K562 (cell line): ENCODE measurements around the gene ETV3. TPM values are rescaled to one million over a fixed set of nuclear protein-coding genes. Genes with fewer than 3 reads are reported as not detected.
A peak's percentile ranks its signal among the peaks of the same experiment; 100 is the strongest.

ENCODE experiments used
- ARNT ChIP-seq, 2 experiments: fragments of 450-650 bp; IDR thresholded peaks; 2 replicates each; pipeline ENCODE4 v1.6.1; 2016; ENCODE audit warnings: mild to moderate bottlenecking in 1 of 2
- E4F1 ChIP-seq: fragments of 250-450 bp; sonication (Bioruptor Pico); IDR thresholded peaks from 2 replicates; pipeline ENCODE4 v1.5.0; 2021; ENCODE audit warnings: mild to moderate bottlenecking, borderline replicate concordance
- GATA2 ChIP-seq: sonication (generic); formaldehyde crosslinking; IDR thresholded peaks from 2 replicates; pipeline ENCODE4 v1.4.0; 2020; ENCODE audit warnings: mild to moderate bottlenecking, missing genetic modification reagents
- GTF2A2 ChIP-seq: IDR thresholded peaks from 2 replicates; pipeline ENCODE4 v1.6.1; 2016; ENCODE audit warnings: mild to moderate bottlenecking, missing genetic modification characterization, missing compliant biosample characterization
- HDAC2 ChIP-seq: fragments of 450-650 bp; IDR thresholded peaks from 2 replicates; pipeline ENCODE4 v1.6.1; 2016; ENCODE audit warnings: mild to moderate bottlenecking
- HMG20A ChIP-seq: fragments of 450-650 bp; formaldehyde crosslinking; conservative IDR thresholded peaks from 2 replicates; pipeline ENCODE4 v1.4.0; 2020; ENCODE audit warnings: mild to moderate bottlenecking, mixed read lengths
- ILF3 ChIP-seq: fragments of 450-650 bp; IDR thresholded peaks from 2 replicates; pipeline ENCODE4 v1.6.1; 2018; ENCODE audit warnings: antibody characterized with exemption, mild to moderate bottlenecking, moderate library complexity, borderline replicate concordance
- LEF1 ChIP-seq: fragments of 450-650 bp; IDR thresholded peaks from 2 replicates; pipeline ENCODE4 v1.6.1; 2016; ENCODE audit warnings: mild to moderate bottlenecking
- MIER1 ChIP-seq: fragments of 450-650 bp; IDR thresholded peaks from 2 replicates; pipeline ENCODE4 v1.6.1; 2016; ENCODE audit warnings: antibody characterized with exemption, mild to moderate bottlenecking, low read depth
- MTF1 ChIP-seq: fragments of 250-450 bp; sonication (Bioruptor Pico); IDR thresholded peaks from 2 replicates; pipeline ENCODE4 v1.9.0; 2021; ENCODE audit warnings: moderate library complexity, mild to moderate bottlenecking, inconsistent platforms, borderline replicate concordance
- MYC ChIP-seq, 2 experiments: fragments of 250-450 bp in 1 of 2; sonication (Bioruptor Pico) in 1 of 2; IDR thresholded peaks; 2 replicates each; pipeline versions ENCODE4 v1.5.1 to v1.6.1; 2012 to 2021; ENCODE audit warnings: low read depth in 2 of 2, borderline replicate concordance in 1 of 2, improper control_type of control experiment in 1 of 2, low read length in 1 of 2, mild to moderate bottlenecking in 1 of 2, moderate library complexity in 1 of 2
- PHF8 ChIP-seq: fragments of 200-600 bp; sonication (generic); IDR thresholded peaks from 2 replicates; pipeline ENCODE4 v1.6.1; 2012; ENCODE audit warnings: mixed run types, mild to moderate bottlenecking, inconsistent platforms, low read length, moderate library complexity, borderline replicate concordance
- PURB ChIP-seq: sonication (generic); formaldehyde crosslinking; IDR thresholded peaks from 2 replicates; pipeline ENCODE4 v1.9.0; 2021; ENCODE audit warnings: low read depth, mild to moderate bottlenecking, missing genetic modification reagents
- RB1 ChIP-seq: fragments of 450-650 bp; IDR thresholded peaks from 2 replicates; pipeline ENCODE4 v1.6.1; 2017; ENCODE audit warnings: low read depth, mild to moderate bottlenecking
- RBM14 ChIP-seq: fragments of 200-400 bp; formaldehyde crosslinking; IDR thresholded peaks from 2 replicates; pipeline ENCODE4 v1.6.1; 2018; ENCODE audit warnings: low read depth, mild to moderate bottlenecking, low read length, moderate library complexity, borderline replicate concordance; ENCODE audit not compliant: insufficient read depth
- STAT5B ChIP-seq: fragments of 250-450 bp; sonication (Bioruptor Pico); IDR thresholded peaks from 2 replicates; pipeline ENCODE4 v1.8.0; 2021; ENCODE audit warnings: mild to moderate bottlenecking, inconsistent platforms
- TCF7L2 ChIP-seq: fragments of 150-350 bp; IDR thresholded peaks from 2 replicates; pipeline ENCODE4 v1.6.1; 2016; ENCODE audit warnings: low read depth, mild to moderate bottlenecking, low read length, moderate library complexity
- THRA ChIP-seq: fragments of 450-650 bp; IDR thresholded peaks from 2 replicates; pipeline ENCODE4 v1.6.1; 2017; ENCODE audit warnings: mild to moderate bottlenecking, moderate library complexity
- ZNF174 ChIP-seq: fragments of 250-450 bp; sonication (Bioruptor Pico); IDR thresholded peaks from 2 replicates; pipeline ENCODE4 v1.4.0; 2020; ENCODE audit warnings: mild to moderate bottlenecking
- ZNF589 ChIP-seq: fragments of 200-800 bp; sonication (Bioruptor generic); IDR thresholded peaks from 2 replicates; pipeline ENCODE4 v1.6.1; 2016; ENCODE audit warnings: low read depth, missing genetic modification characterization, missing compliant biosample characterization
- polyA plus RNA-seq, 8 experiments: library from polyadenylated mRNA; depleted of rRNA in 4 of 8; stranded (reverse) in 5 of 8; unstranded in 3 of 8; fragments of >200 nt; fragmentation: Nextera tagmentation in 2 of 8; fragmentation: Illumina TruSeq in 1 of 8; extraction: Ambion mirVana in 2 of 8; extraction: Trizol in 1 of 8; gene quantifications; 2 replicates each; pipeline versions ENCODE4 v1.2.1 to v1.2.3, GENCODE V29; 2011 to 2014; ENCODE audit warnings: inconsistent platforms in 1 of 8, missing spikeins in 1 of 8
- total RNA-seq, 7 experiments: library from RNA; depleted of rRNA in 6 of 7; stranded (reverse); fragments of >200 nt in 6 of 7; fragmentation: Illumina TruSeq in 2 of 7; extraction: Trizol in 2 of 7; gene quantifications; 2 replicates each; pipeline versions ENCODE4 v1.2.1 to v1.2.3, GENCODE V29; 2011 to 2021; ENCODE audit warnings: low replicate concordance in 1 of 7
- TF ChIP-seq, protein P1 (sequence below): fragments of 250-450 bp; sonication (Bioruptor Pico); IDR thresholded peaks from 2 replicates; pipeline ENCODE4 v1.5.0; 2021

ETV3 gene
- total and polyA plus RNA-seq, 9 of the 15 experiments (the other 6 are each of a cell fraction or from before 2014, with no cell fraction given), result 3.1 to 16.0 (median 9.0) TPM

DNA sequence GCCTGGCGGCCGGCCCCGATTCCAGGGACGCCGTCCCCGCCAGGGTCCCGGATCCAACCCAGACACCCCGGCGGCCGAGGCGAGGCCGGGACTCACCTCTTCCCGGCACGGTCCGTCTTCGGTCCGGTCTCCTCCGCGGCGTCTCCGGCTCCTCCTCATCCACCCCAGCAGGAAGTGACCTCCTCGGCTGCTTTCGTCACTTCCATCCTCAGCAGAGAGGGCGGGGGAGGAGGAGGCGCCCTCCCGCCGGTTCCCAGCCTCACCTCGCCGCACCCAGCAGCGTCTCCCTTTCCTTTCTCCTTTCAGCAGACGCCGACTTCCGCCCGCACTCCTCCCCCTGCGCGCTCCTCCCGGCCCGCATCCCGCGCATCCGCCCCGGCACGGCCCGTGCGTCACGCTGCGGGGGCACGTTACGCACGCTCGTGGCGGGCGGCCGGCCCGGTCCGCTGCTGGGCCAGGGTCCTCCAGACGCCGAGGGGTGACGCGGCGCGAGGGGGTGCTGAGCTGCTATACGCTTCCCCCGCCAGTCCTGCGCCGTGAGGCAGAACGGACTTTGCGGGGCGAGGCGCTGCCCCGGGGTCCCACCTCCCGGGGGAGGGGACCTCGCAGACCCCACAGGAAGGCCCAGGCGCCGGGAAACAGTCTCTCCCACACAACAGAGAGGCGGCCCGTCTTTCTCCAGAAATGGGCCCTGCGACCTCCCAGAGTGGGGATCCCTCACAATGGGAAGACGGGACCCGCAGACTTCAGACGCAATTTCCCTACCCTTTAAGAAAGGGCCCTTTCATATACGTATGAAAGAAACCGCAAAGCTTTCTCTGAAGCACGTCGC is at the start of gene ETV3 (continued):
- TF ChIP-seq ILF3 (no peak), RB1 (peak; percentile 92; the same call in 1 of the 2 replicates), HMG20A (CRISPR knock-in tag) (no peak), MTF1 (no peak), GTF2A2 (tag) (no peak), E4F1 (no peak), PURB (CRISPR knock-in tag) (no peak), TCF7L2 (no peak), PHF8 (peak; percentile 91), ZNF589 (no peak), HDAC2 (0 out of 2 replicates have a peak, but pooled peaks have one; percentile 11), RBM14 (no peak), THRA (no peak), ZNF174 (CRISPR knock-in tag) (no peak), GATA2 (CRISPR knock-in tag) (no peak), ARNT (IDR thresholded peaks at IDR 0.05) (no peak), MYC (IDR thresholded peaks at IDR 0.05; ENCODE audit: low read depth, low read length) (peak; percentile 85), MYC (CRISPR knock-in tag; IDR thresholded peaks at IDR 0.05; ENCODE audit: borderline replicate concordance, low read depth) (no peak), MIER1 (no peak), LEF1 (no peak), STAT5B (no peak)
- TF ChIP-seq, protein P1, sequence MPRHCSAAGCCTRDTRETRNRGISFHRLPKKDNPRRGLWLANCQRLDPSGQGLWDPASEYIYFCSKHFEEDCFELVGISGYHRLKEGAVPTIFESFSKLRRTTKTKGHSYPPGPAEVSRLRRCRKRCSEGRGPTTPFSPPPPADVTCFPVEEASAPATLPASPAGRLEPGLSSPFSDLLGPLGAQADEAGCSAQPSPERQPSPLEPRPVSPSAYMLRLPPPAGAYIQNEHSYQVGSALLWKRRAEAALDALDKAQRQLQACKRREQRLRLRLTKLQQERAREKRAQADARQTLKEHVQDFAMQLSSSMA (CRISPR knock-in tag), result no peak
